ENCODE measurements around the gene PSEN1.

PSEN1 gene

GRCh38 chr14:73230051-73230450, 93.7 kb downstream of the PSEN1 start:
- no peak overlapping the region for H2AFZ ChIP-seq (ENCODE audit: low read length)
- no peaks in the 10 kb centered on the region for H3K79me1 ChIP-seq (ENCODE audit: low read depth, low read length)
- no peak overlapping the region for H2BK5ac ChIP-seq (ENCODE audit: low read length)
- no peak overlapping the region for H4K8ac ChIP-seq (ENCODE audit: low read depth, low read length)
- no peak overlapping the region for H3K14ac ChIP-seq (ENCODE audit: low read length)
- no peak overlapping the region for H2BK12ac ChIP-seq (ENCODE audit: low read length)
- H2BK15ac ChIP-seq (ENCODE audit: low read length): no peak overlapping the region
- H3K27me3 ChIP-seq (ENCODE audit: control insufficient read depth in 3 of 3, insufficient read depth in 3 of 3, low read depth in 1 of 3, low read length in 3 of 3): no peaks in the 10 kb centered on the region
- H3K4ac ChIP-seq (ENCODE audit: low read length): no peak overlapping the region
- no CpG with 5 or more reads among the region's 6 CpGs for WGBS, 2 donors (ENCODE audit: extremely low coverage in 2 of 2, insufficient read length in 2 of 2, insufficient replicate concordance in 1 of 2)
- peaks cover 0 to 8% of the 10 kb centered on the region in 2 donors for H3K36me3 ChIP-seq (replicated peaks in 1 of 2; ENCODE audit: control insufficient read depth in 2 of 2, insufficient read depth in 2 of 2, low read length in 2 of 2)
- no peak overlapping the region for H3K18ac ChIP-seq (ENCODE audit: low read length)
- H3K9ac ChIP-seq (ENCODE audit: low read depth, low read length, poor library complexity): no peak overlapping the region
- H2AK5ac ChIP-seq (ENCODE audit: low read depth, low read length): no peak overlapping the region
- no peaks in the 10 kb centered on the region for H3K9me3 ChIP-seq (replicated peaks in 1 of 2; ENCODE audit: control insufficient read depth in 2 of 2, insufficient read depth in 1 of 2, low read depth in 1 of 2, low read length in 2 of 2)
- H4K91ac ChIP-seq (ENCODE audit: low read depth, low read length, poor library complexity): no peak overlapping the region
- H3K27ac ChIP-seq (replicated peaks; ENCODE audit: low read length): no peak overlapping the region
- H3K4me3 ChIP-seq (ENCODE audit: low read length in 2 of 2): no peak overlapping the region
- no peak overlapping the region for H2BK120ac ChIP-seq (ENCODE audit: low read depth, low read length)
- peaks cover 14 to 31% of the 10 kb centered on the region in 2 donors for H3K4me1 ChIP-seq (ENCODE audit: control insufficient read depth in 2 of 2, insufficient read depth in 1 of 2, low read depth in 1 of 2, low read length in 2 of 2)
- no peak overlapping the region for H3K4me2 ChIP-seq (ENCODE audit: insufficient read depth, low read length, poor library complexity, severe bottlenecking)
- H3K23ac ChIP-seq (ENCODE audit: low read depth, low read length, poor library complexity): no peak overlapping the region
- DNase-seq (ENCODE audit: low spot score): no peak

- Histone ChIP-seq H2AK5ac (ENCODE audit: low read depth, low read length) (no peak overlapping the region), H3K23ac (ENCODE audit: low read depth, low read length, poor library complexity) (no peak overlapping the region), H3K4ac (ENCODE audit: low read length) (no peak overlapping the region), H3K4me1 (ENCODE audit: control insufficient read depth in 2 of 2, insufficient read depth in 1 of 2, low read depth in 1 of 2, low read length in 2 of 2) (peaks cover 27 to 45% of the 10 kb centered on the region in 2 donors), H3K14ac (ENCODE audit: low read length) (no peak overlapping the region), H3K9ac (ENCODE audit: low read depth, low read length, poor library complexity) (no peak overlapping the region), H3K79me1 (ENCODE audit: low read depth, low read length) (no peaks in the 10 kb centered on the region), H3K9me3 (replicated peaks in 1 of 2; ENCODE audit: control insufficient read depth in 2 of 2, insufficient read depth in 1 of 2, low read depth in 1 of 2, low read length in 2 of 2) (no peaks in the 10 kb centered on the region), H3K18ac (ENCODE audit: low read length) (peak overlapping the region; percentile 66), H3K4me2 (ENCODE audit: insufficient read depth, low read length, poor library complexity, severe bottlenecking) (no peak overlapping the region), H2BK120ac (ENCODE audit: low read depth, low read length) (no peak overlapping the region), H2BK5ac (ENCODE audit: low read length) (no peak overlapping the region), H3K4me3 (ENCODE audit: low read length in 2 of 2) (no peak overlapping the region), H4K8ac (ENCODE audit: low read depth, low read length) (no peak overlapping the region), H3K27ac (replicated peaks; ENCODE audit: low read length) (no peak overlapping the region), H3K36me3 (replicated peaks in 1 of 2; ENCODE audit: control insufficient read depth in 2 of 2, insufficient read depth in 2 of 2, low read length in 2 of 2) (no peaks in the 10 kb centered on the region), H2BK12ac (ENCODE audit: low read length) (peak overlapping the region; percentile 17), H3K27me3 (ENCODE audit: control insufficient read depth in 3 of 3, insufficient read depth in 3 of 3, low read depth in 1 of 3, low read length in 3 of 3) (peaks cover 0 to 7% (median 0%) of the 10 kb centered on the region in 3 experiments), H2BK15ac (ENCODE audit: low read length) (peak overlapping the region; percentile 5), H4K91ac (ENCODE audit: low read depth, low read length, poor library complexity) (no peak overlapping the region), H2AFZ (ENCODE audit: low read length) (peak overlapping the region; percentile 58)
- no CpG with 5 or more reads among the region's 19 CpGs for WGBS, 2 donors (ENCODE audit: extremely low coverage in 2 of 2, insufficient read length in 2 of 2, insufficient replicate concordance in 1 of 2)
- no peak for DNase-seq (ENCODE audit: low spot score)
These were observed 95.9 kb downstream of the PSEN1 start for GRCh38 chr14:73231981-73232851.

DNA sequence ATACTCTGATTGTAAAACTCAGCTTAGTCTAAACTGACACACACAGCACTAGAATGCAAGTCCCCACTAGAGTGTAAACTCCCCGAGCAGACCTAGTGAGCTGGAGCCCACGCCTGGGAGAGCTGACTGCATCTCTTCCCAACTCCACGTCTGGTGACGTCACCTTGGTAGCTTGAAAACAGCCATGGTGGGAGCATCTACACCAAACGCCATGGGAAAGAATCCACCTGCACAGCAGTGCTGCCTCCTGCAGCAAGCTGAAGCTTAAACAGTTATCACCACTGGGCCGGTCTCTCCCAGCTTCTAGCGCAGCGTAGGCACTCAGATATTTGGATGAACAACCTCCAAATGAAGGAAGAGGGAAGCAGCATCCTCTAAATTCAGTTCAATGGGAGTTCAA, 96.7 kb downstream of the PSEN1 start:
- no peak overlapping the region for H4K8ac ChIP-seq (ENCODE audit: low read depth, low read length)
- H3K9me3 ChIP-seq (replicated peaks in 1 of 2; ENCODE audit: control insufficient read depth in 2 of 2, insufficient read depth in 1 of 2, low read depth in 1 of 2, low read length in 2 of 2): no peaks in the 10 kb centered on the region
- H3K36me3 ChIP-seq (replicated peaks in 1 of 2; ENCODE audit: control insufficient read depth in 2 of 2, insufficient read depth in 2 of 2, low read length in 2 of 2): no peaks in the 10 kb centered on the region
- peak overlapping the region; percentile 3 for H2BK15ac ChIP-seq (ENCODE audit: low read length)
- no peak overlapping the region for H3K23ac ChIP-seq (ENCODE audit: low read depth, low read length, poor library complexity)
- H3K79me1 ChIP-seq (ENCODE audit: low read depth, low read length): no peaks in the 10 kb centered on the region
- H3K27me3 ChIP-seq (ENCODE audit: control insufficient read depth in 3 of 3, insufficient read depth in 3 of 3, low read depth in 1 of 3, low read length in 3 of 3): peaks cover 0 to 10% (median 0%) of the 10 kb centered on the region in 3 experiments
- H3K27ac ChIP-seq (replicated peaks; ENCODE audit: low read length): no peak overlapping the region
- no peak overlapping the region for H3K9ac ChIP-seq (ENCODE audit: low read depth, low read length, poor library complexity)
- no peak overlapping the region for H2BK120ac ChIP-seq (ENCODE audit: low read depth, low read length)
- WGBS, 2 donors (ENCODE audit: extremely low coverage in 2 of 2, insufficient read length in 2 of 2, insufficient replicate concordance in 1 of 2): no CpG with 5 or more reads among the region's 8 CpGs
- H3K4ac ChIP-seq (ENCODE audit: low read length): no peak overlapping the region
- peaks cover 27 to 43% of the 10 kb centered on the region in 2 donors for H3K4me1 ChIP-seq (ENCODE audit: control insufficient read depth in 2 of 2, insufficient read depth in 1 of 2, low read depth in 1 of 2, low read length in 2 of 2)
- no peak overlapping the region for H4K91ac ChIP-seq (ENCODE audit: low read depth, low read length, poor library complexity)
- DNase-seq (ENCODE audit: low spot score): no peak
- H2AK5ac ChIP-seq (ENCODE audit: low read depth, low read length): no peak overlapping the region
- no peak overlapping the region for H2AFZ ChIP-seq (ENCODE audit: low read length)
- no peak overlapping the region for H3K14ac ChIP-seq (ENCODE audit: low read length)
- H3K18ac ChIP-seq (ENCODE audit: low read length): peak overlapping the region; percentile 2
- no peak overlapping the region for H2BK5ac ChIP-seq (ENCODE audit: low read length)
- H3K4me3 ChIP-seq (ENCODE audit: low read length in 2 of 2): no peak overlapping the region
- H2BK12ac ChIP-seq (ENCODE audit: low read length): no peak overlapping the region
- H3K4me2 ChIP-seq (ENCODE audit: insufficient read depth, low read length, poor library complexity, severe bottlenecking): no peak overlapping the region

DNA sequence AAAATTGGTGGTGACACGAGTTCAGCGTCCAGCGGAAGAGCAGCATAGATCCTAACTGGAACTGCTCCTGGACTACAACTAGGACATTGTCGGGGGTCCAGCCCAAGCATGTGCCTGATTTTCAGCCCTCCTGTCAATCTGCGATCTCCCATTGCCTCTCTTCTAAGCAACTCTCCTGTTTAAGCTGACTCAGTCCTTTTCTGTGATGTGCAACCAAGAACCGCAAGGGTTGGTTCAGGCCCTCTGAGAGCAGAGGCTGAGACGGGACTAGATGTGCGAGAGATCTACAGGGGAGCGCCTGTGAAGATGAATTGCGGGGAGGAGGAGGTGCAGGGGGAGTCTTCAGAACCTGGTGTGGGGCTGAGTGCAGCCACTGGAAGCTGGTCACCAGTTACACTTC, 97.3 kb downstream of the PSEN1 start:
- no peak overlapping the region for H3K4me2 ChIP-seq (ENCODE audit: insufficient read depth, low read length, poor library complexity, severe bottlenecking)
- H2AK5ac ChIP-seq (ENCODE audit: low read depth, low read length): peak overlapping the region; percentile 36
- peak overlapping the region; percentile 33 for H2BK12ac ChIP-seq (ENCODE audit: low read length)
- no peaks in the 10 kb centered on the region for H3K36me3 ChIP-seq (replicated peaks in 1 of 2; ENCODE audit: control insufficient read depth in 2 of 2, insufficient read depth in 2 of 2, low read length in 2 of 2)
- no peaks in the 10 kb centered on the region for H3K79me1 ChIP-seq (ENCODE audit: low read depth, low read length)
- H3K9ac ChIP-seq (ENCODE audit: low read depth, low read length, poor library complexity): no peak overlapping the region
- no peak overlapping the region for H4K8ac ChIP-seq (ENCODE audit: low read depth, low read length)
- no peak overlapping the region for H4K91ac ChIP-seq (ENCODE audit: low read depth, low read length, poor library complexity)
- H2AFZ ChIP-seq (ENCODE audit: low read length): no peak overlapping the region
- peaks cover 32 to 40% of the 10 kb centered on the region in 2 donors for H3K4me1 ChIP-seq (ENCODE audit: control insufficient read depth in 2 of 2, insufficient read depth in 1 of 2, low read depth in 1 of 2, low read length in 2 of 2)
- peak overlapping the region; percentile 79 for H2BK5ac ChIP-seq (ENCODE audit: low read length)
- H3K27me3 ChIP-seq (ENCODE audit: control insufficient read depth in 3 of 3, insufficient read depth in 3 of 3, low read depth in 1 of 3, low read length in 3 of 3): peaks cover 0 to 15% (median 0%) of the 10 kb centered on the region in 3 experiments
- no peak overlapping the region for H2BK120ac ChIP-seq (ENCODE audit: low read depth, low read length)
- WGBS, 2 donors (ENCODE audit: extremely low coverage in 2 of 2, insufficient read length in 2 of 2, insufficient replicate concordance in 1 of 2): no CpG with 5 or more reads among the region's 10 CpGs
- peak overlapping the region; percentile 1 for H3K18ac ChIP-seq (ENCODE audit: low read length)
- H3K4me3 ChIP-seq (ENCODE audit: low read length in 2 of 2): no peak overlapping the region
- no peak overlapping the region for H3K4ac ChIP-seq (ENCODE audit: low read length)
- H3K23ac ChIP-seq (ENCODE audit: low read depth, low read length, poor library complexity): no peak overlapping the region
- H3K14ac ChIP-seq (ENCODE audit: low read length): peak overlapping the region; percentile 15
- H2BK15ac ChIP-seq (ENCODE audit: low read length): peak overlapping the region; percentile 3
- H3K27ac ChIP-seq (replicated peaks; ENCODE audit: low read length): no peak overlapping the region
- H3K9me3 ChIP-seq (replicated peaks in 1 of 2; ENCODE audit: control insufficient read depth in 2 of 2, insufficient read depth in 1 of 2, low read depth in 1 of 2, low read length in 2 of 2): no peaks in the 10 kb centered on the region
- DNase-seq (ENCODE audit: low spot score): no peak
